CD4-positive, alpha-beta T cell treated with Interleukin-6 at 100 ng/mL for 8 hours (primary cell): ENCODE measurements around the gene OR5B2.
"Not testable (repeated sequence)": the region's sequence is repeated elsewhere in the genome, so short reads cannot be mapped to it uniquely, and the experiment has no call there.

Source experiments
- DNase-seq: peaks from one replicate; pipeline ENCODE4 v3.0.0-alpha.2; 2020; ENCODE audit warnings: mixed read lengths, low spot score

OR5B2 gene

GRCh38 chr11:58428021-58428420, at the start of gene OR5B2:
OR5B2 (minus strand) TSS chr11:58428121; CDS start chr11:58423261, 4,860 bp downstream.
- DNase-seq: no peak

- no peak for DNase-seq
Observed at GRCh38 chr11:58471892-58472291, 44.0 kb upstream of the OR5B2 start.

- no peak for DNase-seq
Observed at GRCh38 chr11:58466293-58466692, 38.4 kb upstream of the OR5B2 start.

GRCh38 chr11:58465690-58466089, 37.8 kb upstream of the OR5B2 start:
- DNase-seq: no peak

GRCh38 chr11:58451585-58451984, 23.7 kb upstream of the OR5B2 start:
- DNase-seq: no peak

- DNase-seq: no peak
Observed at GRCh38 chr11:58446294-58446693, 18.4 kb upstream of the OR5B2 start.

- no peak for DNase-seq
Observed at GRCh38 chr11:58444300-58444699, 16.4 kb upstream of the OR5B2 start.

- no peak for DNase-seq
Observed at GRCh38 chr11:58442136-58442535, 14.2 kb upstream of the OR5B2 start, which contains the start of gene OR5B12. OR5B12 (minus strand) TSS chr11:58442236; CDS start chr11:58440151, 2,085 bp downstream.

GRCh38 chr11:58438486-58438885, 10.6 kb upstream of the OR5B2 start:
- no peak for DNase-seq

- no peak for DNase-seq
Observed at GRCh38 chr11:58434217-58434616, 6.3 kb upstream of the OR5B2 start.

GRCh38 chr11:58433638-58434203, 5.8 kb upstream of the OR5B2 start:
- no peak for DNase-seq

GRCh38 chr11:58429273-58429672, 1.4 kb upstream of the OR5B2 start:
- no peak for DNase-seq

GRCh38 chr11:58406774-58407173, 21.1 kb downstream of the OR5B2 start, which contains the start of gene OR5B3:
OR5B3 (minus strand) TSS chr11:58406874; CDS start chr11:58403409, 3,465 bp downstream.
- no peak for DNase-seq

GRCh38 chr11:58399622-58400021, 28.3 kb downstream of the OR5B2 start:
- not testable (repeated sequence) for DNase-seq

- DNase-seq: no peak
Observed at GRCh38 chr11:58395581-58395980, 32.3 kb downstream of the OR5B2 start.

- no peak for DNase-seq
Observed at GRCh38 chr11:58394195-58394594, 33.7 kb downstream of the OR5B2 start.

GRCh38 chr11:58392746-58393145, 35.2 kb downstream of the OR5B2 start:
- no peak for DNase-seq

- DNase-seq: no peak
Observed at GRCh38 chr11:58391879-58392278, 36.0 kb downstream of the OR5B2 start.

GRCh38 chr11:58390551-58391063, 37.3 kb downstream of the OR5B2 start:
- no peak for DNase-seq
